A549 (cell line): ENCODE data around the gene EPB41L1. TPM values are rescaled to one million over a fixed set of nuclear protein-coding genes. Genes with fewer than 3 reads are reported as not detected.

Experiments
- ATAC-seq, 2 experiments: fragments of 200-7000 bp in 1 of 2; fragments of >200 bp in 1 of 2; cut with Nextera tagmentation in 1 of 2; cut with Tn5 transposase in 1 of 2; 3 replicates each; pipeline versions ENCODE4 v1.8.0 to v1.9.1; 2018 to 2020; ENCODE audit warnings: mild to moderate bottlenecking in 1 of 2, moderate library complexity in 1 of 2
- CTCF ChIA-PET: fragments of 300-600 bp; sonication (Branson Sonifier 250); formaldehyde crosslinking; extraction: SDS; loops from one replicate; lab custom pipeline; 2021; ENCODE audit warnings: antibody characterized with exemption, inconsistent platforms; lab: Yijun Ruan, JAX
- POLR2A ChIA-PET: fragments of 350-600 bp; formaldehyde crosslinking; extraction: SDS; loops from one replicate; lab custom pipeline; 2021; ENCODE audit warnings: antibody characterized with exemption, inconsistent platforms; lab: Yijun Ruan, JAX
- DNase-seq, 2 experiments: peaks; one replicate each; pipeline versions ENCODE4 v3.0.0 to v3.0.0-alpha.2; 2011 to 2016; ENCODE audit warnings: low read depth in 1 of 2, low spot score in 1 of 2
- FAIRE-seq: peaks from 2 replicates; lab custom pipeline; 2011; peaks lifted over from hg19 to GRCh38; lab: Jason Lieb, UNC
- H3K27ac ChIP-seq, 2 experiments: fragments of >200 bp; sonication (Bioruptor Twin); formaldehyde crosslinking; 3 replicates each; pipeline ENCODE4 v1.5.1; 2016 to 2017
- H3K4me1 ChIP-seq: fragments of >200 bp; sonication (Bioruptor Twin); formaldehyde crosslinking; 3 replicates; pipeline ENCODE4 v1.6.1; 2016
- H3K4me2 ChIP-seq: fragments of >200 bp; sonication (Bioruptor Twin); formaldehyde crosslinking; 3 replicates; pipeline ENCODE4 v1.6.1; 2016
- H3K4me3 ChIP-seq: fragments of >200 bp; sonication (Bioruptor Twin); formaldehyde crosslinking; 3 replicates; pipeline ENCODE4 v1.5.1; 2016
- H3K9me3 ChIP-seq: fragments of >200 bp; sonication (Bioruptor Twin); formaldehyde crosslinking; 3 replicates; pipeline ENCODE4 v1.6.1; 2016
- CHD2 ChIP-seq: fragments of 150-350 bp; IDR thresholded peaks from 2 replicates; pipeline ENCODE4 v1.6.1; 2014; ENCODE audit warnings: low read length; ENCODE audit not compliant: partially characterized antibody
- EHF ChIP-seq: fragments of 250-450 bp; sonication (Bioruptor Pico); IDR thresholded peaks from 2 replicates; pipeline ENCODE4 v1.5.0; 2020; ENCODE audit warnings: mild to moderate bottlenecking
- EHMT2 ChIP-seq: fragments of 200-600 bp; sonication (generic); IDR thresholded peaks from 2 replicates; pipeline ENCODE4 v1.6.1; 2016; ENCODE audit warnings: antibody characterized with exemption, low read depth, mild to moderate bottlenecking, moderate library complexity
- ELK1 ChIP-seq: fragments of 150-350 bp; IDR thresholded peaks from 2 replicates; pipeline ENCODE4 v1.6.1; 2014; ENCODE audit warnings: low read depth, mild to moderate bottlenecking, low read length
- FOSB ChIP-seq: fragments of 250-450 bp; sonication (Bioruptor Pico); IDR thresholded peaks from 2 replicates; pipeline ENCODE4 v1.5.0; 2020; ENCODE audit warnings: mild to moderate bottlenecking, moderate library complexity
- FOSL2 ChIP-seq, 2 experiments: fragments of 450-650 bp in 1 of 2; fragments of >200 bp in 1 of 2; sonication (Bioruptor Twin) in 1 of 2; formaldehyde crosslinking; IDR thresholded peaks; 2 replicates each; pipeline versions ENCODE4 v1.5.0 to v1.6.1; 2016 to 2020; ENCODE audit warnings: mild to moderate bottlenecking in 1 of 2, moderate library complexity in 1 of 2
- GATA3 ChIP-seq: IDR thresholded peaks from 2 replicates; pipeline ENCODE4 v1.6.1; 2012; ENCODE audit warnings: borderline replicate concordance
- HDAC2 ChIP-seq: fragments of 200-600 bp; sonication (generic); IDR thresholded peaks from 2 replicates; pipeline ENCODE4 v1.6.1; 2016
- HES2 ChIP-seq: fragments of >200 bp; sonication (Bioruptor Twin); formaldehyde crosslinking; IDR thresholded peaks from 2 replicates; pipeline ENCODE4 v1.6.1; 2016
- HMGXB4 ChIP-seq: fragments of 250-450 bp; sonication (Bioruptor Pico); IDR thresholded peaks from 2 replicates; pipeline ENCODE4 v1.5.0; 2021; ENCODE audit warnings: mild to moderate bottlenecking, moderate library complexity, borderline replicate concordance
- MYC ChIP-seq: IDR thresholded peaks from 2 replicates; pipeline ENCODE4 v1.6.1; 2012; ENCODE audit warnings: mild to moderate bottlenecking, inconsistent platforms, low read length, improper control_type of control experiment, borderline replicate concordance
- RARB ChIP-seq: fragments of 250-450 bp; sonication (Bioruptor Pico); IDR thresholded peaks from 2 replicates; pipeline ENCODE4 v1.8.0; 2021; ENCODE audit warnings: mild to moderate bottlenecking, moderate library complexity
- SMC3 ChIP-seq: fragments of >200 bp; sonication (Bioruptor Twin); formaldehyde crosslinking; IDR thresholded peaks from 3 replicates; pipeline ENCODE4 v1.6.1; 2018; ENCODE audit warnings: inconsistent platforms
- ZC3H11A ChIP-seq: fragments of 450-650 bp; IDR thresholded peaks from 2 replicates; pipeline ENCODE4 v1.6.1; 2014; ENCODE audit warnings: antibody characterized with exemption, mild to moderate bottlenecking
- ZNF302 ChIP-seq: fragments of 250-450 bp; sonication (Bioruptor Pico); IDR thresholded peaks from 2 replicates; pipeline ENCODE4 v1.9.0; 2021; ENCODE audit warnings: inconsistent platforms, mild to moderate bottlenecking, moderate library complexity
- WGBS: methylation state at CpG from one replicate; pipeline ENCODE4 v1.1.6; 2017; ENCODE audit errors: missing lambda C conversion rate; 5-methylcytosine and 5-hydroxymethylcytosine counted together
- polyA plus RNA-seq, 4 experiments: library from polyadenylated mRNA; depleted of rRNA in 3 of 4; stranded (reverse); fragments of >200 nt; fragmentation: RNase III in 1 of 4; extraction: RNeasy Plus Mini Kit Qiagen cat#74134 plus additional on column Dnase treatment in 1 of 4; gene quantifications; 2 replicates in 3 of 4; 3 replicates in 1 of 4; pipeline ENCODE4 v1.2.3, GENCODE V29; 2011 to 2017
- TF ChIP-seq, protein P1 (sequence below): IDR thresholded peaks from 2 replicates; pipeline ENCODE4 v1.6.1; 2012; ENCODE audit warnings: low read depth, borderline replicate concordance
- TF ChIP-seq, protein P2 (sequence below): fragments of 250-450 bp; sonication (Bioruptor Pico); IDR thresholded peaks from 2 replicates; pipeline ENCODE4 v1.5.0; 2020; ENCODE audit warnings: low read depth, mild to moderate bottlenecking, moderate library complexity

The EPB41L1 gene
- polyA plus RNA-seq, 2 of the 4 experiments (the other 2 are of a cell fraction) = 45.9 to 94.4 TPM

- DNase-seq = no peak
- H3K4me2 ChIP-seq = no peak overlapping the region
- H3K27ac ChIP-seq = peak overlapping the region in 1 of 2 experiments; percentile 80; a peak in 2 of 6 replicates
- TF ChIP-seq ZC3H11A (no peak), ELK1 (no peak)
- TF ChIP-seq, all 56 proteins: peak for 0
- ChIA-PET CTCF (interaction anchor here (0.8 to 7.1 kb wide), 10 partner anchors 8 to 313 kb away, joined by 3 to 69 read pairs (median 5); partner anchors contain the start of gene SCAND1), POLR2A (no interaction called here)
- Histone ChIP-seq H3K4me1 (peaks cover 25% of the 10 kb centered on the region), H3K4me3 (no peak overlapping the region), H3K9me3 (no peaks in the 10 kb centered on the region)
- ATAC-seq (0 out of 6 replicates have a peak, but pooled peaks of 1 of the 2 experiments have one; percentile 16), FAIRE-seq (no peak)
- WGBS = 88% methylated on average over 7 of the region's 7 CpGs
These were observed 27.6 kb upstream of the EPB41L1 start for GRCh38 chr20:36126836-36127527.

- no peak for FAIRE-seq
- peaks cover 29% of the 10 kb centered on the region for H3K4me1 ChIP-seq
- peak overlapping the region; percentile 58 for H3K4me2 ChIP-seq
- H3K27ac ChIP-seq = peak overlapping the region; percentile 38 to 80; a peak in 4 of 6 replicates
- DNase-seq = peak in 1 of 2 experiments; percentile 45
- TF ChIP-seq, protein P1, sequence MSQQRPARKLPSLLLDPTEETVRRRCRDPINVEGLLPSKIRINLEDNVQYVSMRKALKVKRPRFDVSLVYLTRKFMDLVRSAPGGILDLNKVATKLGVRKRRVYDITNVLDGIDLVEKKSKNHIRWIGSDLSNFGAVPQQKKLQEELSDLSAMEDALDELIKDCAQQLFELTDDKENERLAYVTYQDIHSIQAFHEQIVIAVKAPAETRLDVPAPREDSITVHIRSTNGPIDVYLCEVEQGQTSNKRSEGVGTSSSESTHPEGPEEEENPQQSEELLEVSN = no peak
- TF ChIP-seq FOSL2 (IDR thresholded peaks at IDR 0.05) (no peak), FOSL2 (CRISPR knock-in tag; IDR thresholded peaks at IDR 0.05) (peak; percentile 45)
- H3K9me3 ChIP-seq = no peaks in the 10 kb centered on the region
- ATAC-seq = peak; percentile 58 to 75; a peak in 4 of 6 replicates
- CTCF ChIA-PET = interaction anchor here (0.9 to 7.1 kb wide), 7 partner anchors 10 to 136 kb away, joined by 3 to 69 read pairs (median 5); no protein-coding TSS in a partner anchor
- no peak overlapping the region for H3K4me3 ChIP-seq
- POLR2A ChIA-PET = no interaction called here
- WGBS = 20% methylated on average over 3 of the region's 3 CpGs
These were observed 25.9 kb upstream of the EPB41L1 start for GRCh38 chr20:36128463-36129159.

- H3K9me3 ChIP-seq = no peaks in the 10 kb centered on the region
- no peak for TF ChIP-seq GATA3
- TF ChIP-seq SMC3 = no peak
- TF ChIP-seq RARB = no peak
- TF ChIP-seq HDAC2 = no peak
- TF ChIP-seq EHMT2 = no peak
- TF ChIP-seq, protein P2, sequence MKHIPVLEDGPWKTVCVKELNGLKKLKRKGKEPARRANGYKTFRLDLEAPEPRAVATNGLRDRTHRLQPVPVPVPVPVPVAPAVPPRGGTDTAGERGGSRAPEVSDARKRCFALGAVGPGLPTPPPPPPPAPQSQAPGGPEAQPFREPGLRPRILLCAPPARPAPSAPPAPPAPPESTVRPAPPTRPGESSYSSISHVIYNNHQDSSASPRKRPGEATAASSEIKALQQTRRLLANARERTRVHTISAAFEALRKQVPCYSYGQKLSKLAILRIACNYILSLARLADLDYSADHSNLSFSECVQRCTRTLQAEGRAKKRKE (CRISPR knock-in tag) = no peak
- TF ChIP-seq ZNF302 = no peak
- no peak for TF ChIP-seq FOSB
- TF ChIP-seq MYC = no peak
- no peak for TF ChIP-seq CHD2
- TF ChIP-seq HES2 = no peak
- TF ChIP-seq, protein P1 = no peak
- TF ChIP-seq EHF (CRISPR knock-in tag) = no peak
- no peak for TF ChIP-seq HMGXB4 (CRISPR knock-in tag)
- no peak overlapping the region for H3K4me3 ChIP-seq
- ChIA-PET POLR2A (no interaction called here), CTCF (interaction anchor here (0.6 to 7.1 kb wide), 6 partner anchors 10 to 137 kb away, joined by 3 to 69 read pairs (median 4); no protein-coding TSS in a partner anchor)
- peak overlapping the region; percentile 9 to 80; a peak in 3 of 6 replicates for H3K27ac ChIP-seq
- no peak for ATAC-seq
- FAIRE-seq = no peak
- no peak for DNase-seq
- WGBS = 93% methylated on average over 8 of the region's 8 CpGs
- H3K4me1 ChIP-seq = peaks cover 29% of the 10 kb centered on the region
- peak overlapping the region; percentile 58 for H3K4me2 ChIP-seq
These were observed 25.4 kb upstream of the EPB41L1 start for GRCh38 chr20:36129160-36129543.
